Measurements from ENCODE around the gene ZFYVE19. TPM values are rescaled to one million over a fixed set of nuclear protein-coding genes. Genes with fewer than 3 reads are reported as not detected.
A peak's percentile ranks its signal among the peaks of the same experiment; 100 is the strongest.

The ZFYVE19 gene
- total RNA-seq, 1 donor from 2014 or later: 13.9 TPM

DNA sequence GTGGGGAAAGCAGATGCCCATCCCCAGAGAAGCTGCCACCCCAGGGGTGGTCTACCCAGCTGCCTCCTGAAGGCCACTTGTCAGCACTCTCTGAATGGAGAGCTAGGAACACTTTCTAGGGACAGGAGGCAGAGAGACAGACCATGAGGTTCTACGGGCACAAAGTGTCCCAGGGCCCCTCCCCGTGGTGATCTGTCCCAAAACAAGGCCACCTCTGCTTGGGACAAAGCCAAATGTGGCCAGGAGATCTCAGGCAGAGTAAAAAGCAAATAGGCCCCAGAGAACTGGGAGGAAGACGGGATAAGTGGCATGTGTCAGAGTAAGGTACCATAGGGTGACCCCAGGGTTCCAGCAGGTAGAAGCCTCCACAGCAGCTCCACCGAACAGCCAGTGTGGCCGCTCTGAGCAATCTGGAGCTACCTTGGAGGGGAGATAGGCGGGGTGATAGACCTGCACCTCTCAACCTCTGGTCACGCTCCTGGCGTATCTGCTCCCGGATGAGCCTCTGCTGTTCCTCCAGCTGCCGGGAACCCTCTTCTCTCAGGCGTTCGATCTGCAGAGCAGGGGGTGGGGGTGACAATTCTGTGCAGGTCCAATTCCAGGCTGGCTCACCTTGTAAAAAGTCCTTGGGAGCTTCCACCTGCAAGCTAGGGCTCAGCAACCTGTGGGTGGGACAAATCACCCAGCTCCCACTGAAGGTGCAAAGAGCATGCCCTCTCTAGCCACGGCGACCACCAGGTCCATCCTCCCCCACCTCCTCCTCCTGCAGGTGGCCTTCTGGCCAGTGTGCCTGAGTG is 31.0 kb upstream of the ZFYVE19 start:
- DNase-seq (ENCODE audit: low read depth, low spot score): no peak

DNA sequence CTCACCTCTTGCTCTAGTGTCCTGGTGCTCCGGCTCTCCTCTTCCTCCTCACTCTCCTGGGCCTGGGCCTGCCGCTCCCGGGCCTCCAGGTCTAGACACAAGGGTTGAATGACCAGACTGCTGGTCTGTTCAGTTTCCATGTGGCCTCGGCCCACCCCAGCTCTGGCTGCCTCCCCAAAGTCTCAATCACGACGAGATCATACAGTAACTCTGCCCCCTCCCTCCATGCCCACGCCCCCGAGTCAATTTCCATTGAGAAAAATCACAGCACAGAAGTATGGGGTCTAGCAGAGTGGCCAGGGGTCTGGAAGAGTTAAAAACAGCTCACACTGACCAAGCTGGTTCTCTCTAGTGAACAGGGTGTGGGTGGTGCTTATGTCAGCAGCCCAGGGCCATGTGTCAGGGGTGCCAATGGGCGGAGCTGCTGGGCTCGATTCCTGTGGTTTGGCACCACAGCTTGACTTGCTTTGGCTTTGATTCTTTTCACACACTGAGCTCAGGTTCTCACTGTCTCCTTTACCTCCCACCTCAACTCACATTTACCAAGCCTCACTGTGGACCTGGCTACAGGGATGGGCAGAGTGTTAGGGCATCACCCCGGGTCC is 30.2 kb upstream of the ZFYVE19 start:
- no peak for DNase-seq (ENCODE audit: low read depth, low spot score)

DNA sequence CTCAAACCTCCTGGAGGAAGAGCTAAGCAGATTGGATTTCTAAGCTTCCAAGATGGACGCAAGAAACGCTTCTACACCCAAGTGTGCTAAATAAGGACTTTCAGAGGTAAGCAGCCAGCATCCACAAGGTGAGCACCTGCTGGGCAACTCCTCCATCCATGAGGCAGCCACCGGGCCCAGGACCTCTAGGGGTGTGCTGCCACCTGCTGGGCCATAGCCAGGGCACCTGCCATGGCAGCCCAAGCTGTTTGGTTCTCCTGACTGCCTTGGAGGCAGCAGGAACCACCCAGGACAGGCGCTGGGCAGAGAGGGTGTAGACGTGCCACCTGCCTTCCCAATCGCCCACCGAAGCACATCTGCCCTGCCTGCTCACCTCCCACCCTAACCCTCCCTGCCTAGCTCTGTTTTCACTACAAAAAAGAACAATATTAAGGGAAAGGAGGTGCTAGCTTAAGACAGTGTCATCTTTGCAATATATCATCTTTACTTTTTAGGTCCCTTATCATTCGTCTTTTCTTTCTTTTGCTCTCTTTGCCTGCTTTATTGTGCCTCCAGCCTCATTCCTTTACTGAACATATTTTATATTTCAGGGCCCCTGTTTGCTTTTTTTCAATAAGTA is 24.2 kb upstream of the ZFYVE19 start:
- DNase-seq (ENCODE audit: low read depth, low spot score): no peak

DNA sequence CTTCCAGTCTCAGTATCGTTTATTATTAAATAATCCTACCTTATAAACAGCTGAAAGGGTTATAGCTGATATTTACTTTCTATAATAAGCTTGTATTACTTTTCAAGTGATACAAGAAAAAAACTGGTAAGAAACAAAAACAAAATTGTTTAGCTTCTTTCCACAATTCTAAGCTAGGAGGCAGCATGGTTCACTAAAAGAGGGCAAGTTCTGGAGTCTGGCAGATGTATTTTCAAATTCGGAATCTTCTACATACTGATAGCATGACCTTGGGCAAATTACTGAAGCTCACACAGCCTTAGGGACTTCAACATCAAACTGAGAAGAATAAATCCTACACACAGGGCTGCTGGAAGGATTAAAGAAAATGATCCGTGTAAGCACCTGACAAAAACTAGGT is 21.7 kb upstream of the ZFYVE19 start:
- no peak for DNase-seq (ENCODE audit: low read depth, low spot score)

DNA sequence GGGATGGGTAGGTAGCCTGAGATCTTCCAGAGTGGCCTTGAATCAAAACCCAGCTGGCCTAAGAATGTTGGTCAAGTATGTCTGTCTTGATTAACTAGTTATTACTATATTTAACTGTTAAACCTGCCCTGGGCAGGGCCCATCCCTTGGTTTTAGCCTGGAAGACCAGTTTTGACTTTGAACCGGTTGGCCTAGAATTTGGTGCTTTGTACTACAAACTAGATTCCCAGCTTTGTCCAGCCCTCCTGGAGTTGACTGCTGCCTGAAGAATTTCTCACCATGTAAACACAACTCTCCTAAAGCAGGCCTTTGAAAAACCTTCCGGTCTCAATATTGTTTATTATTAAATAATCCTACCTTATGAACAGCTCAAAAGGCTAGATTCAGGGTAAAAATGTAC is 21.1 kb upstream of the ZFYVE19 start:
- DNase-seq (ENCODE audit: low read depth, low spot score): no peak

DNA sequence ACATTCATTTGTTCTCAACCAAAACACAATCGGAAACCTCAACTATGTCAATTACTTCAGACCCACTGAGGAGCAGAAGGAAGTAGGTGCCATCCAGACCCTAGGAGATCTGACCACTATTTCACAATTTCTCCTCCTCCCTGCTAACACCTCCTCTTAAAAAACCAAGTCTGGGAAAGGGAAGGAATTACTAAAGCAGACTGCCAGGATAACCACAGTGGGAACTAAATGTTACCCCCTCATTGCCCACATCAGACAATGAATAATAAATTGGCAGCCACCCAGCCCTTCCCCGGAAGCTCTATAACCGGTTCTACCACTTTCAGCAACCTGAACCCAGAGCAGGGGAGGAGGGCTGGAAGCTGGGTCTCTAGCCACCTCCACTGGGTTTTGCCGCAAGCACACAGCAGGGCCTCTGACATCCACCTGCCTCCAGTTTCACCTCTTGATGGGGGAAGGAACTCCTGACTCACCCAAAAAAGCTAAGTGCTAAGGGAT is 19.5 kb upstream of the ZFYVE19 start:
- DNase-seq (ENCODE audit: low read depth, low spot score): no peak

DNA sequence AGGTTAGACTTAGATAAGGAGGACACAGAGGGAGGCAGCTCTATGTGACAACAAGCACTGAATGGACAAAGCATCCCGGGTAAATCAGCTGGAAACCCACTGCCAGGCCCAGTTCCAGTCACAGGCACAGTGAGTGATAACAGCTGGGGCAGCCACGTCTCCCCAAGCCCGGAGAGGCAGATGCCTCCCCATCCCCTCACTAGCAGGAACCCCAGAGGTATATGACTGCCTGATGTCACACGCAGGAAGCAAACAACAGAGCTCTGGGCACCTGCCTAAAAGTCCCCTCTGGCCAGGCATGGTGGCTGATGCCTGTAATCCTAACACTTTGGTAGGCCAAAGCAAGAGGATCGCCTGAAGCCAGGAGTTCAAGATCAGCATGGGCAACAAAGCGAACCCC is 18.9 kb upstream of the ZFYVE19 start:
- DNase-seq (ENCODE audit: low read depth, low spot score): no peak

DNA sequence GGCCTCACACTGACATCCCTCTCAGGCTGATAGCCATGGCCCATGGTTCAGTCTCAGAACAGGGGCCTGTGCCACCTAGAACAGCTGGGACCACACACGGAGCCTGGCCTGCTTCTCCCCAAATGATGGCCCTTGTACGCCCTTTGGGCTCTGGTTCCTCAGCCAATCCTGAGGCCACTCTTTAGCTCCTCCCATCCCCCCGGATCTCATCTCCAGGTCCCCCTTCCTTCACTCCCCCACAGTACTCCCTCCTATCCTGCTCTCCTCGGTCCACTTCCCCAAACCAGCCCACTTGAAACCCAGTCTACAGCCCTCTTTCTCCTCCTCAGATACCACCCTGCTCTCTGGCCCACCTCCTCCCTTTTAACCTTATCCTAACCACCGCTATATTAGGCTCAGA is 17.8 kb upstream of the ZFYVE19 start:
- no peak for DNase-seq (ENCODE audit: low read depth, low spot score)

DNA sequence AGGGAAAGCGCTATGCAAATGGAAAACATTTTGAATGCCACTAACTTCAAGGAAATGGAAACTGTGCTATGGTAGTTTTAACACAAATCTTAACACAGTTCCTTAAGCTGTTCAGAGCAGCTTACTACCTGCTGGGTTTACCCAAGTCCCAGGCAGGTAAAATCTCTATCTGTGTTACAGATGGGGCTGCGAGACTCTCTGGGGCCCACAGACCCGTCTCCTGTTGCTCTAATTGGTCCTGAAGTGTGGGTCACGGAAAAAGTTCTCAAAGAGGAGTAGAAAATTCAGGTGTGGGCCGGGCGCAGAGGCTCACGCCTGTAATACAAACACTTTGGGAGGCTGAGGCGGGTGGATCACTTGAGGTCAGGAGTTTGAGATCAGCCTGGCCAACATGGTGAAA is 16.9 kb upstream of the ZFYVE19 start:
- no peak for DNase-seq (ENCODE audit: low read depth, low spot score)

DNA sequence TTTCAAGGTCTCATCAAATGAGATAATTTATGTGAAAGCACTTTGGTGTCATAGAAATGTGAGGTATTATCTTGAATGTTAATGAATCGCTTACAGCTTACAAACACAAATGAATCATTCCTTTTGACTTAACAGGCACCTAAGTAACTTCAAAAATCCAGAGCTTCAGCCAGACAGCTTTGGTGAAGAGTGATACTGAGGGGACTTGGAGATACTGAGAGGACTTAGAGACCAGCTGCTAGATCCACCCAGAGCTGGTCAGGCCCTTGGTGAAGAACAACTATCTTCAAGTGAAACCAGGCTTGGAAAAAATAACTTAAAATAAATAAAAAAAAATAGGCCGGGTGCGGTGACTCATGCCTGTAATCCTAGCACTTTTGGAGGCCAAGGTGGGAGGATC is 16.2 kb upstream of the ZFYVE19 start:
- no peak for DNase-seq (ENCODE audit: low read depth, low spot score)

DNA sequence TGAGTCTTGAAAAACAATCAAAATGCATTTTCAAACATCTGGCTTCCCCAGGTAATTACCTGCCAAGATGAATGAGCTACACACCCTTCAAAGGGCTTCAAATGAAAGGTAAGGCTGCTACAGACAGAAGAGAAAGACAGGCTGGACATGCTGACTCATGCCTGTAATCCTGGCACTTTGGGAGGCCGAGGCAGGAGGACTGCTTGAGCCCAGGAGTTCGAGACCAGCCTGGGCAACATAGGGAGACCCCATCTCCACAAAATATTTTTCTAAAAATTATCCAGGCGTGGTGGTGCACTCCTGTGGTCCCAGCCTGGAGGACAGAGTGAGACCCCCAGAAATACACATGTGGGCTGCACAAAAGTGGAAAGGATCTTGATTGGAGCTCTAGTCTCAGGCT is 14.5 kb upstream of the ZFYVE19 start:
- DNase-seq (ENCODE audit: low read depth, low spot score): no peak

DNA sequence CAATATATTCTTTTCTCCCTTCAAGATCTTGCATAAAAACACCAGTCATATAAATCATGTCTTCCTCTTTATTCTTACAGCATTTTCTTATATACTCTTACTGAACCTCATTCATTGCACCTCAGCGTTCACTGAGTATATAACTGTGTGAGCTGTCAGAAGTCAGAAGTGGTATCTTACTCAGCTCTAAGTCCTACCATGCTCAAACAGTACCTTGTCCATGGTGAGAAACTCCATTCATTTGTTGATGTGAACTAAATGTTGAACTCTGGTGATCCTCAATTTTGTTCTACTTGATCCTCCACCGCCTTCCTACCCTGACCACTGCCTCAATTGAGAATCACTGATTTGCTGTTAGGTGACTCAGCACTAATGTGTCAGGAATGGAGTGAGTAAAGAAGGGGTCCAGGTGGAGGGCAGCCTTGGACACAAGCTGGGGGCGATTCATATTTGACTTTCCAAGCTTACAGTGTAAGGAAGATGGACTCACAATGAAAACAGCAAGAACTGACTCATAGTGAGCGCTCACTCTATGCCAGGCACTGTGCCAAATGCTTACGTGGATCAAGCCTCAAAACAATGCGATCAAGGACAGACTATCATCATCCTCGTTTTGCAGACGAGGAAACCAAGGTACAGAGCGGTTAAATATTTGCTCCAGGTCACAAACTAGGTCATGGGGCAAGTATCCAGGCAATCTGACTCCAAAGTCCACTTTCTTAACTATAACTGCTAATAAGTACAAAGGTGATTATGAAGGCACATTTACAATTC is 13.5 kb upstream of the ZFYVE19 start:
- DNase-seq (ENCODE audit: low read depth, low spot score): peak; percentile 92

DNA sequence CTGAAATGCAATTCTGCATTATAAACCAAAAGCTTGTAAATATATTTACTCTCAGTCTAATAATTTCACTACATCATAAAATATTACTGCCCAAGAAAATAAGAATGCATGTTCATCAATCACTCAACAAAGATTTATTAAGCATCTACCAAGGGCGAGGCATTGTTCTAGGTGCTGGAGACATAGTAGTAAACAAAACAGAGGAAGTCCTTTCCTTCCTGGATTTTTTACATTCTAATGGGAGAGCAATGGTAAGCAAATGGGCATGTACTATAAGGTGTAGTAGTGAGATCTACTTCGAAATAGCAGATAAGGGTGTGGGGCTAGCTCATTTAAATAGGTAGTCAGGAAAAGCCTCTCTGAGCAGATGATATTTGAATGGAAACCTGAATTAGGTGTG is 10.8 kb upstream of the ZFYVE19 start:
- DNase-seq (ENCODE audit: low read depth, low spot score): no peak

DNA sequence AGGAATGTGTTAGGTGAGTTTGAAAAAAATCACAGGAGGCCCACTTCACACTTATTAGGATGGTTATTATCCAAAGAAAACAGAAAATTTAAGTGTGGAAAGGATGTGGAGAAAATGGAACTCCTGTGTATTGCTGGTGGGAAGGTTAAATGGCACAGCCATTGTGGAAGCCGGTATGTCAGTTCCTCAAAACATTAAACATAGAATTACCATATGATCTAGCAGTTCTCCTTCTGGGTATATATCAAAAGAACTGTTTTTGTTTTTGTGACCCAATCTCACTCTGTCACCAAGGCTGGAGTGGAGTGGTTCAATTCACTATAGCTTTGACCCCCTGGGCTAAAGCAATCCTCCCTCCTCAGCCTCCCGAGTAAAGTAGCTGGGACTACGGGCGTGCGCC is 10.4 kb upstream of the ZFYVE19 start:
- no peak for DNase-seq (ENCODE audit: low read depth, low spot score)

DNA sequence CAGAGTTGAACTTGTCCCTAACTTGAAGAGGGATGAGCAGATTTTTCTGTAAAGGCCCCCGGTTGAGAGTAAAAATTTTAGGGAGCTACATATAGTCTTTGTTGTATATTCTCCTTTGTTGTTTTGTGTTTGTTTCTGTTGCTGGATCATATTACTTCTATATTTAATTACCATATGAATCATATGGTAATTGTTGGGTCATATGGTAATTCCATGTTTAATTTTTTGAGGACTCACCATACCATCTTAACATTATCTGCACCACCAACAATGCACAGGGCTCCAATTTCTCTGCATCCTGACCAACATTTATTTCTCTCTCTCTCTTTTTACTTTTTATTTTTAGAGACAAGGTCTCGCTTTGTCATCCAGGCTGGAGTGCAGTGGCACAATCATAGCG is 7.4 kb upstream of the ZFYVE19 start:
- no peak for DNase-seq (ENCODE audit: low read depth, low spot score)

DNA sequence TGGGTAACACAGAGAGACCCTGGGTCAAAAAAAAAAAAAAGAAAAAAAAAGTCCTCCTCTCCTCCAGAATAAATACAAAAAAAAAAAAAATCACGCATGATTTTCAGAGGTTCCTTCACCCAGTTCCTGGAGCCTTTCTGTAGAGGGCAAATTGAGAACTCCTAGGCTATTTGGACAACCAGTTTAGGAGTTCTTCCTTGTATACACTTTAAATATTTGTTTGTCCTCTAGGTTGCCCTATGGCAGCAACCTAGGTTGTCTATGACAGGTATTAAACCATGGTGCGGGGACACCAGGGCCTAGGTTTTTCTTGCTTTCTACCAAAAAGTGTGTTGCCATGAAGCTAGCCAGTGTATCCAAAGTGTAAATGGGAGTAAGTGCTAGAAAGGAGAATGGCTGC is 3.8 kb upstream of the ZFYVE19 start:
- DNase-seq (ENCODE audit: low read depth, low spot score): no peak

DNA sequence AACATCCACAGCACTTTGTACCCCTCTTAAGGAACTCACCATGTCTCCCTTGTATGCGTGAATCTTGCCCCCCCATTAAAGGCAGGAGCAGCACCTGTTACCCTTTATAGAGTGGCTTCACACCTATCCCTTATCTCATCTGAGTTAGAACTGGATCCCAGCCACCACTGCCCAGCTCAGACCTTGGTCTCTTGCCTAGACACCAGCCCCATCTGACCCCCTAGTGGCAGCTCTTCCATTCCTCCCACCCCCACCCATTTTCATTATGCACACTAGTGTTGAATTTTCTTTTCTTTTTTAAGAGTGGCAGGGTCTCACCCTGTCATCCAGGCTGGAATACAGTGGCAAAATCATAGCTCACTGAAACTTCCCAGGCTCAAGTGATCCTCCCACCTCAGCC is 3.2 kb upstream of the ZFYVE19 start:
- DNase-seq (ENCODE audit: low read depth, low spot score): no peak

DNA sequence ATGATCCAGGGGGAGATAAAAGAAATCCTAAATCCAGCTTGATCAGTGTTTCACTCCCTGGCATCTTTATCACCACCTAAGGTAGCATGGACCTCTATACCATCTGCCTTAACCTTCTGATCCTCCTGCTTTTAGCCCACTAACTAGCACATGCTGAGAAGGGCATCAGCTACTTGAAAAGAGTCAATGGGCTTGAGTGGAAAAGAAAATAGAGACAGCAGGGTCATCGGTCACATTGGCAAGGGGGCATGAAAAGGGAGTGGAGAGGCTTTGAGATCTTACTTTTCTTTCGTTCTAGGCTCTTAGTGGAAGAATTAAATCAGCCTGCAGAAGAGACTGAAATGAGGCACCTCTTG is 239 bp upstream of the ZFYVE19 start:
- no peak for DNase-seq (ENCODE audit: low read depth, low spot score)

DNA sequence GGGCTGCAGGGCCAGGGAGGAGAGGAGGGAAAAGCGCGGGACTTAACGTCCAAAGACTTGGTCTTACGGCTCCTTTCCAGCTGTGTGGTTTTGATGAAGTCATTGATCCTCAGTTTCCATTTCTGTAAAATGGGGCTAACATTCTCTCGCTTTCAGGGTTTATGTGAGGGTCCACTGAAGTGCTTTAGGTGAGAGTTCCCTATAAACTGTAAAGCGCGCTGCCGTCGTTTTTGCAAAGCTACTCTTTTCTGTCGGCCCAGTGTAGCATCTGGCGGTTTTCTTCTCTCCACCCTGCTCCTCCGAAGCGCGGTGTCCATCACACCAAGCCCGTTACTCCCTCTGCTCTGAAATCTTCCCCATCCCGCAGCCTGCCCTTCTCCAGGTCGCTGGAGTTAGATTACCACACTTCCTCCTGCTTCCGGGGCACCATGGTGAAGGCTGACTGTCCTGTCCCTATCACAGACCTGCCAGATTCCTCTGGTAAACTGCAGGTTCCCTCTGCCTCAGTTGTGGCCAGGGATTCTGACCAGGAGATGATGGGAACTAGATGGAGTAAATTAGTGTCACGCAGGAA is 1.1 kb downstream of the ZFYVE19 start:
- DNase-seq (ENCODE audit: low read depth, low spot score): no peak

DNA sequence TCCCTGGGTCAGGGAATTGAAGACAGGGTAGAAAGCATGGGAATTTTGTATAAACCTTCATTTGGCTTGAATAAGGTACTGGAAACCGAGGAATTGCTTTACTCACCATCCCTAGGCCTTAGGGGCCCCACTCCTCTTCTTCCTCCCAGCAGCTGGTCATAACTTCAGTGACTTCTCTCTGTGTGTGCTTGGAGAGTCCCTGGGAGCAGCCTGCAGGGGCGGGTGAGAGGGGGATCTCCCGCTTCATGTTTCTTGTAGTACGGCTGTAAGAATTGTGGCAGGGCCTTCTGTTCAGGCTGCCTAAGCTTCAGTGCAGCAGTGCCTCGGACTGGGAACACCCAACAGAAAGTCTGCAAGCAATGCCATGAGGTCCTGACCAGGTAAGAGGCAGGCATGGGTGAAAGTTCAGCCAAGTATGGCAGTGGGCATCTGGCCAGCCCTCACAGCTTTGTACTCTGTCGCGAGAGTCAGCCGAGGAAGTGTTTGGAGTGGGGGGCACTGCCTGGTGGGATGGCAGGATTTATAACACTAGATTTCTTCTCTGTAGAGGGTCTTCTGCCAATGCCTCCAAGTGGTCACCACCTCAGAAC is 2.1 kb downstream of the ZFYVE19 start:
- DNase-seq (ENCODE audit: low read depth, low spot score): no peak

DNA sequence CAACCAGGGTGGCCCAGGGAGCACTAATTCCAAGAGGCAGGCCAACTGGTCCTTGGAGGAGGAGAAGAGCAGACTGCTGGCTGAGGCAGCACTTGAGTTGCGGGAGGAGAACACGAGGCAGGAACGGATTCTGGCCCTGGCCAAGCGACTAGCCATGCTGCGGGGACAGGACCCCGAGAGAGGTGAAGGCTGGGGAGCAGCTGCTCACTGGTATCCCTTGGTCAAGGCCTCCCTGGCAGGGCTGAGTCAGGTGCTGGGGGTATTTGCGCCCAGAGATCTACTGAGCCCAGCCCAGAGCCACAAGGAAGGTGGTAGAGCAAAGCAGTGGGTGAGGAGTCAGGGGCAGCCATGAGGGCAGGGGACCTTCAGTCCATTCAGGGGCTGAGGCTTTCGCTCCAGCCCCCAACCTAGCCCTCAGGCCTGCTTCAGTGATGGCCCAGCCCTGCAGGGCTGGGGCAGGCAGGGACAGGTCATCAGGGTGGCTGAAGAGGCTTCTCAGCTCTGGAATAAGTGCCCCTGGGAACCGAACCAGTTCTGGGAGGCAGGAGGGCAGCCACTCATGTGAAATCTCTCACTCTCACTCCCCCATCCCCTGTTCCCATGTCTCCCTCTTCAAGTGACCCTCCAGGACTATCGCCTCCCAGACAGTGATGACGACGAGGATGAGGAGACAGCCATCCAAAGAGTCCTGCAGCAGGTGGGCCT is 6.0 kb downstream of the ZFYVE19 start:
- no peak for DNase-seq (ENCODE audit: low read depth, low spot score)

Data from pulmonary artery endothelial cell (primary cell).